HFF-Myc (cell line): Measurements from ENCODE around the gene GABRB3.

Experiments
- DNase-seq: peaks from one replicate; pipeline ENCODE4 v3.0.0-alpha.2; 2011; ENCODE audit warnings: low read depth; ENCODE audit errors: extremely low read depth
- H3K4me3 ChIP-seq: replicated peaks from 2 replicates; pipeline ENCODE4 v1.5.1; 2011; ENCODE audit warnings: low read depth, mild to moderate bottlenecking, control low read depth, low read length
- TF ChIP-seq, protein P1 (sequence below): IDR thresholded peaks from 2 replicates; pipeline ENCODE4 v1.5.1; 2012; ENCODE audit warnings: mild to moderate bottlenecking, low read depth, low read length, control low read depth; ENCODE audit errors: missing control alignments

The GABRB3 gene

DNA sequence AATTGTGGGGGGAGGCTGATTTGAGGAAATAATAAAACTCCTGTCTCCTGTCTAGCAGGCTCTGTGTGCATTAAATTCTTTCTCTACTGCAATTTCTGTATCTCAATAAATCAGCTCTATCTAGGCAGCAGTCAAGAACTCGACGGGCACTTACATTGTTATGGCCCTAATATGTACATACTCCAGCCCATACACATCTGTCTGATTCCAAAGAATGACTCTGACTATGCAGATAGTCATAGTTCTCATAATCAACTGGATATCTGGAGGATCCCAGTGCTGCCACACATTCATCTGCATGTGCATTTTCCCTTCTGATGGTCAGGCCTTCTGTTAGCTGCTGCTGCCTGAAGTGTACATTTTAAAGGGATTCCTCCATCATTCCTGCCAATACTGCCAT, 114.6 kb downstream of the GABRB3 start:
- TF ChIP-seq, protein P1, sequence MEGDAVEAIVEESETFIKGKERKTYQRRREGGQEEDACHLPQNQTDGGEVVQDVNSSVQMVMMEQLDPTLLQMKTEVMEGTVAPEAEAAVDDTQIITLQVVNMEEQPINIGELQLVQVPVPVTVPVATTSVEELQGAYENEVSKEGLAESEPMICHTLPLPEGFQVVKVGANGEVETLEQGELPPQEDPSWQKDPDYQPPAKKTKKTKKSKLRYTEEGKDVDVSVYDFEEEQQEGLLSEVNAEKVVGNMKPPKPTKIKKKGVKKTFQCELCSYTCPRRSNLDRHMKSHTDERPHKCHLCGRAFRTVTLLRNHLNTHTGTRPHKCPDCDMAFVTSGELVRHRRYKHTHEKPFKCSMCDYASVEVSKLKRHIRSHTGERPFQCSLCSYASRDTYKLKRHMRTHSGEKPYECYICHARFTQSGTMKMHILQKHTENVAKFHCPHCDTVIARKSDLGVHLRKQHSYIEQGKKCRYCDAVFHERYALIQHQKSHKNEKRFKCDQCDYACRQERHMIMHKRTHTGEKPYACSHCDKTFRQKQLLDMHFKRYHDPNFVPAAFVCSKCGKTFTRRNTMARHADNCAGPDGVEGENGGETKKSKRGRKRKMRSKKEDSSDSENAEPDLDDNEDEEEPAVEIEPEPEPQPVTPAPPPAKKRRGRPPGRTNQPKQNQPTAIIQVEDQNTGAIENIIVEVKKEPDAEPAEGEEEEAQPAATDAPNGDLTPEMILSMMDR, result no peak
- no peak overlapping the region for H3K4me3 ChIP-seq
- DNase-seq, result no peak

DNA sequence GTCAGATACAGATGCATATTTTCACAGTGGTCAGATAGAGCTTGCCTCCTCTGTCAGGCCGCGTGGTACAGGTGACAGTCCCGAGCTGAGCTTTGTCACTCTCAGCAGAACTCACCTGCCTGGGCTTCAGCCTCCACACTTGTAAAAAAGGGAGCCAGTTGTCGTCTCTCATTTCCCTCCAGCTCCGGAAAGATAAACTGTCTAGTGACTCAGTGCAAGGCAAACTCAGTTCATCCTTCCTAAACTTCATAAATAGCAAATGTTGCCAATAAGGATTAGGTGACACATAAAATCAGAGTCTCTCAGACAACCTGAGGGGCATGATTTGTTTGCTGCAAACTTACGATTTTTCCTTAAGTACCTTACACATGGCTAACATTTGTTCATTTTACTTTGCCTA, 116.8 kb downstream of the GABRB3 start:
- no peak for DNase-seq
- H3K4me3 ChIP-seq, result no peak overlapping the region

DNA sequence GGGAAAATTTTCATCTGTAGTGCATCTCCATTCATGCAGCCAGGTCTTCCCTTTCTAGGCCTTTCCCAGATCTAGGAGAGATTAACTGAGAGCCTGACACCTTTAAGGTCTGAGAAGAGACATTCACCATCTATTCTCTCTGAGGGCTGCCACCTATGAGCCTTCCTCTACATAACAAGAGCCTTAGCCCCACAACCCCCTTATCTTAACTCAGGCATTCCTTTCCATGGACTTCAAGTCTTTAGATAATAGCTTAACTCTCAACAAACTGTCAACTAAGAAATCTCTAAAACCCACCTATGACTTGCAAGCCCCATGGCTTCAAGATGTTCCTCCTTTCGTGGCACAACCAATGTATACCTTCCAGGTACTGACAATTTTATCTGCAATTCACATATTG, 121.0 kb downstream of the GABRB3 start:
- TF ChIP-seq, protein P1, result no peak

More for the DNA sequence above, 116.8 kb downstream of the GABRB3 start:
- TF ChIP-seq, protein P1, result no peak

DNA sequence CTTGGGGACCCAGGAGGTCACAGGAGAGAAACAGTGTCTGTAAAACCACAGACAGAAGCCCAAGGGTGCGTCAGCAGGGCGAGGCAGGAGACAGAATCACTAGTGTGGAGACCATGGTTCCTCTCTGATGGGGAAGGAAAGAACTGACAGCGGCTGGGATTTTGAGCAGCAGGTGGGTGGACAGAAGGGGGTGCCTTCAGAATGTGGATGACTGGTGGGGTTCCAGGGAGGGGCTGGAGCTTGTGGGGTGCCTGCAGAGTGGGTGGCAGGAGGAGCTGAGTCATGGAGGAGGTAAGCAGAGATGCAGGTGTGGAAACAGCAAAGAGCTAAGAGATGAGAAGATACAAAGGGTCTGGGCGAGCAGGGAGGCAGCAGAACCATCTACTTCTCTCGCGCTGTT, 124.2 kb downstream of the GABRB3 start:
- TF ChIP-seq, protein P1, result no peak
- no peak for DNase-seq
- no peak overlapping the region for H3K4me3 ChIP-seq

More for the DNA sequence above, 121.0 kb downstream of the GABRB3 start:
- no peak for DNase-seq
- no peak overlapping the region for H3K4me3 ChIP-seq

DNA sequence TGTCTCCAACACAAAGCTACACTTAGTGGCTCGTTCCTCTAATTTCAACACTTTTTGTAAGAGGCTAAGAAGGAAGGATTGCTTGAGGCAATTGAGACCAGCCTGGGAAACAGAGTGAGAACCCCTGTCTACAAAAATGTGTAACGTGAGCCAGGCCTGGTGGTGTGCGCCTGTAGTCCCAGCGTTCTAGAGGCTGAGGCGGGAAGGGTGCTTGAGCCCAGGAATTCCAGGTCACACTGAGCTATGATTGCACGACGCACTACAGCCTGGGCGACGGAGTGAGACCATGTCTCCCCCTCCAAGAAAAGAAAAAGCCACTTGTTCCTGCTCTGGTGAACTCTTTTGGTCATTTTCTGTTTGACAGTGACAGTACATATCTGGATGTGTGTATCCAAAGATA, 127.9 kb downstream of the GABRB3 start:
- TF ChIP-seq, protein P1, result no peak
- DNase-seq, result no peak
- no peak overlapping the region for H3K4me3 ChIP-seq

DNA sequence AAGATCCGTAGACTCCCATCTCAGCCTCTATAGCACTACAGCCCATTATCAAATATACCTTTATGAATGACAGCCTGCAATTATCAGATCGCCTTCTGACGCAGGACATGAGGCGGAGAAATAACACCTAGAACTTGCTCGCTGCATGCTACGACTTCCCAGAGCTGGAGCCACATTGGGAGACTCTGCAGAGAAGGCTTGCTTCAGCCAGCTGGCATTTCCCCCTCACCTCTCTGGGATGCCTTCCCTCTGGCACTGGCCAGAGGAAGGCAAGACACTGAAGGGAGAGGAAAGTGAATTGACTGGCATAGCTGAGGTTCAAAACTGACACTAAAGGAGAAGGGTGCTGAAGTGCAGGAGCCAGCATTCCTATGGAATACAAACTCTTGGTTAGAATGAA, 131.7 kb downstream of the GABRB3 start:
- no peak overlapping the region for H3K4me3 ChIP-seq
- no peak for DNase-seq
- TF ChIP-seq, protein P1, result no peak

DNA sequence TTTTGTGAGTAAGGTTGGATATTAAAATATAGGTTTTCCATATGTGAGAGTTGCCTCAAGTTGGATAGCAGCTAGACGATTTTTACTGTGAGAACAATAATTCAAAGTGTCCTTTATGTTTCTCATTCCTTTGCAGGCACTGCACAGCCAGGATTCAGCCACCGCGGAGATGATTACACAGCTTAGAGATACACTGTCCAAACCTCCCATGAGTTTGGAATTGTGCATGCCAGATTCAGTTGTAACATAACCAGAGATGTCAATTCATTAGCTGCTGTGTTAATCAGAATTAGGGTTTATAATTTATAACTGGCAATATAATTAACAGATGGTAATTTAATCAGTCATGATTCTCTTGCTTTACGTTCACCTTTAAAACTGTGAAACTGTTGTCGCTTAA, 132.3 kb downstream of the GABRB3 start:
- H3K4me3 ChIP-seq, result no peak overlapping the region
- no peak for DNase-seq
- TF ChIP-seq, protein P1, result no peak
